Neural cell (in vitro differentiated cells): ENCODE measurements around the gene GSG1L. TPM values are rescaled to one million over a fixed set of nuclear protein-coding genes. Genes with fewer than 3 reads are reported as not detected.

ENCODE experiments used
- H2AFZ ChIP-seq: fragments of 200-600, 300-800 bp; sonication (generic), shearing (Covaris generic); 2 replicates; pipeline ENCODE4 v1.6.0; 2014; ENCODE audit warnings: low read depth, mild to moderate bottlenecking, antibody characterized with exemption, low read length, moderate library complexity
- H3F3A ChIP-seq: fragments of 200-600 bp; shearing (Covaris generic); 2 replicates; pipeline ENCODE4 v1.6.1; 2016; ENCODE audit warnings: mild to moderate bottlenecking, moderate library complexity, mixed read lengths, antibody characterized with exemption, low read length; ENCODE audit not compliant: insufficient read depth, poor library complexity, severe bottlenecking
- H3K27ac ChIP-seq: fragments of 200-600, 300-800 bp; sonication (generic), shearing (Covaris generic); 2 replicates; pipeline ENCODE4 v1.5.1; 2014; ENCODE audit warnings: mild to moderate bottlenecking, low read length, moderate library complexity
- H3K27me3 ChIP-seq: fragments of 300-800, 200-600 bp; sonication (generic), shearing (Covaris generic); 2 replicates; pipeline ENCODE4 v1.6.0; 2014; ENCODE audit warnings: mild to moderate bottlenecking, low read depth, low read length, moderate library complexity; ENCODE audit not compliant: insufficient read depth
- H3K36me3 ChIP-seq: fragments of 300-800, 200-600 bp; sonication (generic), shearing (Covaris generic); 2 replicates; pipeline ENCODE4 v1.5.1; 2014; ENCODE audit warnings: mild to moderate bottlenecking, antibody characterized with exemption, low read length, moderate library complexity; ENCODE audit not compliant: insufficient read depth
- H3K4me2 ChIP-seq: fragments of 300-800, 200-600 bp; sonication (generic), shearing (Covaris generic); 2 replicates; pipeline ENCODE4 v1.6.0; 2014; ENCODE audit warnings: mild to moderate bottlenecking, low read length
- H3K4me3 ChIP-seq: fragments of 300-800, 200-600 bp; sonication (generic), shearing (Covaris generic); 2 replicates; pipeline ENCODE4 v1.5.1; 2014; ENCODE audit warnings: mild to moderate bottlenecking, low read length, moderate library complexity
- H3K79me2 ChIP-seq: fragments of 200-600 bp; shearing (Covaris generic); replicated peaks from 2 replicates; pipeline ENCODE4 v1.6.0; 2014; ENCODE audit warnings: mild to moderate bottlenecking, low read length, moderate library complexity; ENCODE audit not compliant: insufficient read depth
- H3K9ac ChIP-seq: fragments of 300-800, 200-600 bp; sonication (generic), shearing (Covaris generic); 2 replicates; pipeline ENCODE4 v1.6.1; 2016; ENCODE audit warnings: mild to moderate bottlenecking, low read length, mixed read lengths
- H3K9me2 ChIP-seq: fragments of 200-600 bp; shearing (Covaris generic); 2 replicates; pipeline ENCODE4 v1.6.1; 2016; ENCODE audit warnings: mild to moderate bottlenecking, low read length, mixed read lengths; ENCODE audit not compliant: insufficient read depth
- H3K9me3 ChIP-seq: fragments of 200-600, 300-800 bp; sonication (generic), shearing (Covaris generic); 2 replicates; pipeline ENCODE4 v1.6.1; 2016; ENCODE audit warnings: mild to moderate bottlenecking, mixed run types, low read length, moderate library complexity, mixed read lengths
- H4K20me1 ChIP-seq: fragments of 200-600 bp; shearing (Covaris generic); 2 replicates; pipeline ENCODE4 v1.6.1; 2016; ENCODE audit warnings: mild to moderate bottlenecking, mixed run types; ENCODE audit not compliant: insufficient read depth
- EP300 ChIP-seq: fragments of 450-650 bp; conservative IDR thresholded peaks from 2 replicates; pipeline ENCODE4 v1.6.1; 2014; ENCODE audit warnings: antibody characterized with exemption, mild to moderate bottlenecking, moderate library complexity; ENCODE audit not compliant: poor library complexity, severe bottlenecking
- EZH2 ChIP-seq: fragments of 200-600, 300-800 bp; shearing (Covaris generic), sonication (generic); IDR thresholded peaks from 2 replicates; pipeline ENCODE4 v1.6.1; 2014; ENCODE audit warnings: antibody characterized with exemption, low read length, borderline replicate concordance, mild to moderate bottlenecking; ENCODE audit not compliant: insufficient read depth, poor library complexity, severe bottlenecking
- MXI1 ChIP-seq: fragments of 450-650 bp; conservative IDR thresholded peaks from 2 replicates; pipeline ENCODE4 v1.6.1; 2014; ENCODE audit warnings: antibody characterized with exemption, mild to moderate bottlenecking; ENCODE audit not compliant: poor library complexity, severe bottlenecking
- POLR2AphosphoS5 ChIP-seq: IDR thresholded peaks from 2 replicates; pipeline ENCODE4 v1.6.1; 2012
- RAD21 ChIP-seq: fragments of 450-650 bp; conservative IDR thresholded peaks from 2 replicates; pipeline ENCODE4 v1.6.1; 2014; ENCODE audit warnings: antibody characterized with exemption, mild to moderate bottlenecking, moderate library complexity
- SMC3 ChIP-seq: fragments of 450-650 bp; conservative IDR thresholded peaks from 2 replicates; pipeline ENCODE4 v1.6.1; 2014; ENCODE audit warnings: antibody characterized with exemption, mild to moderate bottlenecking, moderate library complexity; ENCODE audit not compliant: poor library complexity
- polyA plus RNA-seq: library from polyadenylated mRNA; depleted of rRNA; stranded (reverse); fragments of >200 nt; gene quantifications from 2 replicates; pipeline ENCODE4 v1.2.3, GENCODE V29; 2014
- TF ChIP-seq, protein P1 (sequence below): fragments of 450-650 bp; IDR thresholded peaks from 2 replicates; pipeline ENCODE4 v1.5.1; 2014; ENCODE audit warnings: antibody characterized with exemption, mild to moderate bottlenecking, moderate library complexity; ENCODE audit not compliant: poor library complexity, severe bottlenecking

The GSG1L gene
- polyA plus RNA-seq, 1 donor from 2014 or later, result 0.85 TPM

DNA sequence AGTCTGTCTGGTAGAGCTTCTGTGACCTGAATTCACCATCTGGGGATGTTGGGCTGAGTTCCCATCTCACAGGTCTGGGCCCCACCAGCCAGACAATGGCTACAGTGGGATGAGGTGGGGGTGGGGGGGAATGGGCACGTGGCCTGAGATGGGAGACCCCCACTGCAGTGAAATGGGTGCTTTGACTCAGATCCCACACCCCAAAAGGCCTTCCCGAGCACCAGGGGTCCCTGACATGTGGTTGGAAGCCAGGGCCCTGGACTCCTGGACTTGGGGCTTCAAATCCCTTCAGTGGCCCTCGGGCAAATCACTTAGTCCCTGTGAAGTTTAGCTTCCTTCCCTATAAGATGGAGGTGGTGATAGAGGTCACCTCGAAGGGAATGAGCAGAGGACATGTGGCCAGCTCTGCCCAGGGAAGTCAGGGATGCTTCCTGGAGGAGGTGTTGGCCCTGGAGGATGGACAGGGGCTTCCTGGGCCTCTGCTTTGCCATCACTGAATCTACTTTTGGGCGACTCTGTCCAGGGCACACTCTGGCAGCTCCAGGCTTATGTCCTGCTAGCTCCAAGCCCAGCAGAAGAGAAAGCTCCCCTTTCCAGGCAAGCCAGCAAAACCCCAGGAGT lies 295.4 kb downstream of the GSG1L start:
- Histone ChIP-seq H3K9ac (no peak overlapping the region), H3K27ac (no peak overlapping the region), H3K27me3 (no peaks in the 10 kb centered on the region), H3K9me3 (peaks cover 6% of the 10 kb centered on the region), H2AFZ (no peak overlapping the region), H3K36me3 (peaks cover 14% of the 10 kb centered on the region), H3K4me2 (no peak overlapping the region), H3K9me2 (no peaks in the 10 kb centered on the region), H3K79me2 (no peaks in the 10 kb centered on the region), H3F3A (no peaks in the 10 kb centered on the region), H3K4me3 (no peak overlapping the region), H4K20me1 (no peaks in the 10 kb centered on the region)
- no peak for TF ChIP-seq RAD21
- TF ChIP-seq POLR2AphosphoS5, result no peak
- TF ChIP-seq EP300, result no peak
- TF ChIP-seq MXI1, result no peak
- TF ChIP-seq SMC3, result no peak

DNA sequence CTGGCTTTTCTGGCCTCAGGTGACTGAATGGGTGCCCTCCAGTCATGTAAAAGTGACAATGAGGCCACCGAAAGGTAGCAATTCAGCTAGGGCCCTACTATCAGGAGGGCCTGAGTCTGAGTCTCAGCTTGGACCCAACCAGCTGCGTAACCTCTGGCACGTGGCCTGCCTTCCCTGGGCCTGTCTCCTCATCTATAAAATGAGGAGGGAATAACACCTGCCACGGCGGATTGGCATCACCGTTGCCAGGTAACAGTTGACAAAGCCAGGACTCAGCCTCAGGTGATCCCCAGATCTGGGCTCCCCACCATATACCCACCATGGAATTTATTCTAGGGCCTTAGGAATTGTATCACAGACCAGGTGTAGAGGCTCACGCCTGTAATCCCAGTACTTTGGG lies 296.4 kb downstream of the GSG1L start:
- Histone ChIP-seq H4K20me1 (no peaks in the 10 kb centered on the region), H3K9me2 (no peaks in the 10 kb centered on the region), H3K36me3 (peaks cover 17% of the 10 kb centered on the region), H3K9ac (no peak overlapping the region), H3K4me2 (no peak overlapping the region), H3F3A (no peaks in the 10 kb centered on the region), H3K9me3 (peaks cover 6% of the 10 kb centered on the region), H3K4me3 (no peak overlapping the region), H2AFZ (no peak overlapping the region), H3K79me2 (no peaks in the 10 kb centered on the region), H3K27me3 (no peaks in the 10 kb centered on the region), H3K27ac (no peak overlapping the region)
- TF ChIP-seq EP300, result no peak

DNA sequence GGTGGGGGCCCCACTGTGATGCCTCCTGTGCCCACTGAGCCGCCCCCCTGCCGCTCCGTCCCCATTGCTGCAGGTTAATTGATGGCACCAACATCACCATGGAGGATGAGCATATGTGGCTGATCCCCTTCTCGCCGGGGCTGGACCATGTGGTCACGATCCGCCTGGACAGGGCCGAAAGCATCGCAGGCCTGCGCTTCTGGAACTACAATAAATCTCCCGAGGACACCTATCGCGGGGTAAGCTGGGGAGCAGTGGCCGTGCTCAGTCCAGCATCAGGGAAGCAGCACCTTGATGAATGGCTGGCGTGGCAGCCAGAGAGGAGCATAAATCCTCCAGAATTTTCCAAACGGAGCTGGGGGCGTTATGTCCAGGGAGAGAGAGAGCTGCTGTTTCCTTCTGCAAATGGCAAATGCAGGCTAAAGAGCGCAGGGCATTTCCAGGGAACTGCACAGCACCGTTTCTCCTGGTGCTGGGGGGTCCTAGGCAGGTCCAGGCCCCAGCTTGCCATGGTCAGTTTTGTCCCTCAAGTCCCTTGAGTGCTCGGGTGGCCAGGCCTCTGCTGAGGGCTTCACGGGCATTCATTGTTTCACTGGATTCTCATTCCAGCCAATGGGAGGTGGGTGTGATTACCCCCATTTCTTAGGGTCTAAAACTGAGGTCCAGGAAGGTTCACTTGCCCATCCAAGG lies 297.1 kb downstream of the GSG1L start:
- no peaks in the 10 kb centered on the region for H3K27me3 ChIP-seq
- H3F3A ChIP-seq, result no peaks in the 10 kb centered on the region
- no peak overlapping the region for H3K27ac ChIP-seq
- no peak overlapping the region for H3K4me2 ChIP-seq
- H3K4me3 ChIP-seq, result no peak overlapping the region
- no peaks in the 10 kb centered on the region for H4K20me1 ChIP-seq
- H3K36me3 ChIP-seq, result peaks cover 17% of the 10 kb centered on the region
- H3K9ac ChIP-seq, result no peak overlapping the region
- H3K9me3 ChIP-seq, result peaks cover 6% of the 10 kb centered on the region
- H2AFZ ChIP-seq, result no peak overlapping the region
- no peak for TF ChIP-seq EP300
- TF ChIP-seq, protein P1, sequence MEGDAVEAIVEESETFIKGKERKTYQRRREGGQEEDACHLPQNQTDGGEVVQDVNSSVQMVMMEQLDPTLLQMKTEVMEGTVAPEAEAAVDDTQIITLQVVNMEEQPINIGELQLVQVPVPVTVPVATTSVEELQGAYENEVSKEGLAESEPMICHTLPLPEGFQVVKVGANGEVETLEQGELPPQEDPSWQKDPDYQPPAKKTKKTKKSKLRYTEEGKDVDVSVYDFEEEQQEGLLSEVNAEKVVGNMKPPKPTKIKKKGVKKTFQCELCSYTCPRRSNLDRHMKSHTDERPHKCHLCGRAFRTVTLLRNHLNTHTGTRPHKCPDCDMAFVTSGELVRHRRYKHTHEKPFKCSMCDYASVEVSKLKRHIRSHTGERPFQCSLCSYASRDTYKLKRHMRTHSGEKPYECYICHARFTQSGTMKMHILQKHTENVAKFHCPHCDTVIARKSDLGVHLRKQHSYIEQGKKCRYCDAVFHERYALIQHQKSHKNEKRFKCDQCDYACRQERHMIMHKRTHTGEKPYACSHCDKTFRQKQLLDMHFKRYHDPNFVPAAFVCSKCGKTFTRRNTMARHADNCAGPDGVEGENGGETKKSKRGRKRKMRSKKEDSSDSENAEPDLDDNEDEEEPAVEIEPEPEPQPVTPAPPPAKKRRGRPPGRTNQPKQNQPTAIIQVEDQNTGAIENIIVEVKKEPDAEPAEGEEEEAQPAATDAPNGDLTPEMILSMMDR, result no peak
- no peak for TF ChIP-seq SMC3
- TF ChIP-seq EZH2, result no peak
- no peaks in the 10 kb centered on the region for H3K9me2 ChIP-seq
- H3K79me2 ChIP-seq, result no peaks in the 10 kb centered on the region
